ENCODE measurements around the gene PSPC1.

- TF ChIP-seq POLR2A (IDR thresholded peaks at IDR 0.05; ENCODE audit: low read length) (no peak), GATA1 (IDR thresholded peaks at IDR 0.05; ENCODE audit: low read depth, low read length) (no peak)
These were observed 28.5 kb upstream of the PSPC1 start for GRCh38 chr13:19810996-19811881.
